DMS53 (cell line): ENCODE measurements around the gene ZBTB25.

Source experiments
- DNase-seq: peaks from one replicate; lab custom pipeline; 2025; lab: John Stamatoyannopoulos, UW

The ZBTB25 gene

DNA sequence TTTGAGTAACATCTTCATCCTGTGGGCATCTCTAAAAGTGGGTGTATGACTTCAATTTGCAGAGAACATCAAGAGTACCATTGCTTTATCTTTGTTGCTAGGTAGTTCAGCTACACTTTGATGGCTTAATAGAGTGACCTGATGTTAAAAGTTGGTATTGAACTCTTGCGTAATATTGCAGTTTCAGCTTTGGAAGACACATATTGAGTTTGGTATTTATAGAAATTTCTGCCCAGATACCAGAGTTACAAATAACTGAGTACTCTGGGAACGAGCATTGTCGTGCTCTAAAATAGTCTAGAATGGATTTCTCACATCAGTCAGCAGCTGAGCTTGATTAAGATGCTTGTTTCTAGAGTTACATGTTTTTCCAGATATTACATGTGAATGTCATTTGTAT, 63.1 kb downstream of the ZBTB25 start:
- no peak for DNase-seq

- DNase-seq = no peak
These were observed 64.5 kb downstream of the ZBTB25 start for GRCh38 chr14:64439141-64439540.

DNA sequence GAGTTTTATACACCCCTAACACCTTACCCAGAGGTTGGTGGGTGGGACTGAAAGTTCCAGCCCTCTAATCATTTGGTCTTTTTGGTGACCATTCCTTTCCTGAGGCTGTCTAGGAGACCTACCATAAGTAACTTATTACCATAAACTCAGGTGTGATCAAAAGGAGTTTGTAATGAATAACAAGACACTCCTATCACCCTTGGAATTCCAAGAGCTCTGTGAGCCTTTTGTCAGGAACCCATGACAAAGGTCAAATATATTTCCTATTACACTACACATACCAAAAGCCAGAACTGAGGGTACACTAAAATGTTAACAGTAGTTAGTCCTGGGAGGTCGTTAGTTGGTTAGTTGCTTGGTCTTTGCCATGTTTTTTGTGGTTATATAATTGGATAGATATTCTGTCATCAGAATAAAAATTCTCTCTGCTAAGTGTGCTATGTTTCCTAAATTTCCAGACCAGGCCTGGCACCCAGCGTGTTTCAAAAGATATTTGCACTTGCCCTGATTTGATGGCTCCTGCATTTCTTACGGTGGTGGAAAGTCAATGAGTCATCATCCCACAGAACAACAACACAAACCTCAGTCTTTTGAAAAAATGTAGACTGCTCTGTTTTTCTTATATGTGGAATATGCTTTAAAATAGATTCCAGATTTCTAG, 65.3 kb downstream of the ZBTB25 start:
- no peak for DNase-seq

- DNase-seq = no peak
These were observed 69.1 kb downstream of the ZBTB25 start for GRCh38 chr14:64434528-64434927.

DNA sequence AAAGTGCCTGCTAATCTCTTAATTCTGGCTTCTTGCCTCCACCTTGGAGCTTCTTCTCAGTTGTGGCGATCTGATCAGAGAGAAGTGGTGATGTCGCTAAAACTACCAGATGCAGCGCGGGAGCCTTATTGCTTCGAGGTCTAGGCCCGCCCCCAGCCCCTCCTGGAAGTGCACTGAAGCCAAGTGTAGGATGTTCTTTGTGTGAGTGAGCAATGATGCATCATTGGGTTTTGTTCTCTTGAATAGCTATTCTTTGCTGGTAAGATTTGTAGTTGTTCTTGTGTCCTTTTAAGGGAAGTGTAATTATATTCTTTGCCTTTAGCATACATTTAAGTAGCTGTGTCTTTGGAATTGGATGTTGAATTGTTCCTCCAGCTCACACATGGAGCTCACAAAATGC, 79.7 kb downstream of the ZBTB25 start:
- no peak for DNase-seq

GRCh38 chr14:64422756-64423155, 80.9 kb downstream of the ZBTB25 start:
- no peak for DNase-seq

- no peak for DNase-seq
These were observed 81.6 kb downstream of the ZBTB25 start for GRCh38 chr14:64422005-64422404.

DNA sequence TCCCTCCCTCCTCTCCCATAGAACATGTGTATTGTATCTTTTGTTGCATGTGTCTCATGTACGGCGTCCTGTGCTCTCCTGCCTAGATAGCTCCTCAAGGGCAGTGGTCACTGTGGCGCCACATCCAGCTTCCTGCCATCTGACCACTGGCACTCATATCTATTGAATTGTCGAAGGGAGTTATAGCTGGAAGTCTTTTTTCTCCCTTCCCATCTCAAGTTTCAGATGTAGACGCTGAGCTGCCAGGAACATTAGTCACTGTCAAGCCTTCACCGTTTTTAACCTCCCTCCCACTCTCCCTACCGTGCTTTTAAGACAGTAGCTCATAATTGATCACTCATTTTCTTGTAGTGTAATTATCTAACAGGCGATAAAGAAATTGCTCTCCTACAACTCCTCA, 82.5 kb downstream of the ZBTB25 start:
- no peak for DNase-seq

DNA sequence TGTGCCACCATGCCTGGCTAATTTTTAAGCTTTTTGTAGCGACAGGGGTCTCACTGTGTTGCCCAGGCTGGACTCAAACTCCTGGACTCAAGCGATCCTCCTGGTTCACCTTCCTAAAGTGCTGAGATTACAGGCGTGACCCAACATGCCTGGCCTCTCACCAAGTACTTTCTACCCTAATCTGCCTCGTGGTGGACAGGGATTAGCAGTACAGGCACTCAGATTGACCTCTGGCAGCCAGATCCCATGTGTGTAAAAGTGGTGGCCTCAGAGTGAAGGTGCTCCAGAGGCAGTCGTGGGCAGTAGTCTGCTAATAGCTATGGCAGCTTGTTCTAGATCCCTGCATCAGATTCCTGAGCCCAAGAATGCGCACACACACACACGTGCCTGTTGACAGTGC, 84.6 kb downstream of the ZBTB25 start:
- no peak for DNase-seq

GRCh38 chr14:64417771-64418125, 85.9 kb downstream of the ZBTB25 start:
- DNase-seq = no peak

- no peak for DNase-seq
These were observed 86.4 kb downstream of the ZBTB25 start for GRCh38 chr14:64417055-64417770.

GRCh38 chr14:64416348-64416932, 87.2 kb downstream of the ZBTB25 start:
- DNase-seq = no peak

DNA sequence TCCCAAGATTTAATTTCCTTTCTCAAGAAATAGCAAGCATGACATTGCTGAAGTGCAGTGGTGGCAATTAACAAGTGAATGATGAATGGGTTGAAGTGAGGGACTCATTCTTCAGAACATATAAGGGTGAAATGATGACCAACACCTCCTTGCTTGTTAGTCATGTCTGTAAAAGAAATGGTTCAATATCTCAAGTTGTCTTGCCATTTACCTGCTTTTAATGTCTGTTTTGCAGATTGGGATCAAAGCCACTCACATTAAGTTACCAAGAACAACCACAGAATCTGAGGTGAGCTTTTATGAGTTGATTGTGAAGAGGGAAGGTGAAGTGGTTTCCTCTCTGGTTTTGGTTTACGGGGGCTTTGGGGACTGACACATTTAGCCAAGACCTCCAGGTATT, 91.4 kb downstream of the ZBTB25 start:
- no peak for DNase-seq

GRCh38 chr14:64411001-64411400, 92.6 kb downstream of the ZBTB25 start:
- DNase-seq = no peak

DNA sequence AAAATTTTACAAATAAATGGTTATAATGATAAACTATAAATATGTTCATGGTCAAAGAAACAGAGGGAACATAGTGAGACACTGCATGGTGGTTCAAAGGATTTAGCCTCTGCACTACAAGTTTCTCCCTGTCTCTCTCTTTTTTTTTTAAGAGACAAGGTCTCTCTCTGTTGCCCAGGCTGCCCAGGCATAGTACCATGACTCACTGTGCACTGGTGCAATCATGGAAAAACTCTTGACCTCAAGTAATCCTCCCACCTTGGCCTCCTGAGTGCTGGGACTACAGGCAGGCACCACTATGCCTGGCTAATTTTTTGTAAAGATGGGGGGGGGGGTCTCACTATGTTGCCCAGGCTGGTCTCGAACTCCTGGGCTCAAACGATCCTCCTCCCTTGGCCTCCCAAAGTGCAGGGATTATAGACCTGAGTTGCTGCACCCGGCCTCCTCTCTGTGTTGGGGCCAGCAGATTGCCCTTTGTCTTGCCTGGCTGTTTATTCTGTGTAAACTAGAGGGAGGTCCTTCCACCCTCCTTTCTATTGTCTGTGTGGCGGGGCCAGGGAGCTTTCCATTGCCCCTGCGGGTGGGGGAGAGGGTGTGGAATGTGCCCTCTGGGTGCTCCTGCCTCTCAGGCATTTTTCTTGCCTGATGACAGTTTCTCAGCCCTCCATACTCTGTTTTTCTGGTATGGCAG, 93.4 kb downstream of the ZBTB25 start:
- DNase-seq = no peak

DNA sequence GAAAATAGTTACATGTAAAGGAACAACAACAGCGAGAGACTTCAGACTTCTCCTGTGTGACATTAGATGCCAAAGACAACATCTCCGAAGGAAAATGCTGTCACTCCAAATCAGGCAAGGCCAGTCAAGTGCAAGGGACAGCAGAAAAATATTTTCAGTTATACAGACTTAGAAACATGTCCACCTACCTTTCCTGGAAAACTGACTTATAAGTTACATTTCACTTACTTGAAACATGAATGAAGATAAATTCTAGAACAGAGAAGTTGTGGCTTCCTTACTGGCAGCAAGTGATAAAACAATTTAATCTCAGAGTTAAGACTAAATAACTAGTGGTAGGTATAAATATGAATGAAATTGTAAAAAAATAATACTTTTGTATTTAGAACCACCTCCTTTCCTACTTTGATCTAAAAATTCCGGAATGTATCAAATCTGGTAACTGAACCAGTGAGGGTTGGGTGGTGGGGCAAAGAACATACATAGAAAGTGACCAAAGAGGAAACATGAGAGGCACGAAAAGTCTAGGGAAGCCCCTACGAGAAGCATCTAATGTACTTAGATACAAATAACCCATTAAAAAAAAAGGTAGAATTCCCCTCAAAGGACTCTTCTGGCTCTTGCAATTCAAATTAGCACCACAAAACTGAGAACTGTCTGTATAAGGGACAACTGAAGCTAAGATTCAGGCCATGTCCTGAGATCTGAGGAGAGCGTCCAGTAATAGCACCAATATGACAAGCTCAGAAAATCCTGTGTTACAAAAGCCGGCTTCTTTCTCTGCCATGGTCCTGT, 94.3 kb downstream of the ZBTB25 start:
- DNase-seq = no peak

DNA sequence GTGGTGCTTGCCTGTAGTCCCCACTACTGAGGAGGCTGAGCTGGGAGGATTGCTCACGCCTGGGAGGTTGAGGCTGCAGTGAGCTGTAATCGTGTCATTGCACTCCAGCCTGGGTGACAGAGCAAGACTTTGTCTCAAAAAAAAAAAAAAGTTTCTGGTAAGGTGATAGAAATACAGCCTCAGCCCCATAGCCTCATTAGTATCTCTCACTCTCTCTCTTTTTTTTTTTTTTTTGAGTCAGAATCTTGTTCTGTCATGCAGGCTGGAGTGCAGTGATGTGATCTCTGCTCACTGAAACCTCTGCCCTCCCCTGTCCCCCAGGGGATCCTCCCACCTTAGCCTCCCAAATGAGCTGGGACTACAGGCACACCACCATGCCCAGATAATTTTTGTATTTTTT, 96.3 kb downstream of the ZBTB25 start:
- DNase-seq = no peak

GRCh38 chr14:64405295-64405694, 98.3 kb downstream of the ZBTB25 start:
- DNase-seq = no peak

DNA sequence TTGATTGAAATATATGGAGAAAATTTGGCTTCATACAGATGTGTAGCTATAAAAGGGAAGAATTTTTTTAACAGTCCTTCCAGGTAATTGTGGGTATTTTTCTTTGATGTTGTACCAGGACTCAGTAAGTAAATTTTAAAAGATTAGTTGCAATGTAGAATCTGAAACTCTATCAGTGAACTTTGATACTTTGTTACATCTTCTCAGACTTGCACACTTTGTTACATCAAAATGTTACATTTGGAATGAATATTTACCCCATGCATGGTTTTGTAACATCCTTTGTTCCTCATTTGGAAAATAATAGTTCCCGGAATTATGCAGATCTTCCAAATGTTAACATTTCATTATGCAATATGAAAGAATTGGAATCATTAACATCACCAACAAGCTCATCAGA, 101.7 kb downstream of the ZBTB25 start:
- DNase-seq = no peak

- no peak for DNase-seq
These were observed 102.7 kb downstream of the ZBTB25 start for GRCh38 chr14:64400829-64401459.
